Keratinocyte (primary cell): ENCODE data around the gene DSE.

Source experiments
- CTCF ChIP-seq, 3 experiments: IDR thresholded peaks in 1 of 3; conservative IDR thresholded peaks in 1 of 3; optimal IDR thresholded peaks in 1 of 3; 2 replicates in 2 of 3; 3 replicates in 1 of 3; pipeline versions ENCODE3 to v1.5.1; 2011; ENCODE audit warnings: low read length in 3 of 3, mild to moderate bottlenecking in 3 of 3, moderate library complexity in 2 of 3, control low read depth in 1 of 3, inconsistent platforms in 1 of 3; ENCODE audit not compliant: insufficient read depth in 2 of 3; ENCODE audit errors: extremely low read depth in 1 of 3
- EZH2 ChIP-seq: IDR thresholded peaks from one replicate; pipeline ENCODE4 v1.6.1; 2012; ENCODE audit warnings: inconsistent platforms, mild to moderate bottlenecking, low read length, moderate library complexity

GRCh38 chr6:116467514-116467913, 96.8 kb downstream of the DSE start:
- no peak for TF ChIP-seq CTCF (optimal IDR thresholded peaks at IDR 0.05 in 1 of 3, IDR thresholded peaks at IDR 0.05 in 1 of 3, conservative IDR thresholded peaks at IDR 0.05 in 1 of 3; ENCODE audit: extremely low read depth in 1 of 3, insufficient read depth in 2 of 3, low read length in 3 of 3)
- TF ChIP-seq EZH2: no peak
